OCI-LY3 (cell line): ENCODE results near the gene PIP5K1C.

Experiments used
- H2AFZ ChIP-seq: fragments of 200-600, 300-600 bp; shearing (Covaris generic); 2 replicates; pipeline ENCODE4 v1.6.0; 2014; ENCODE audit warnings: antibody characterized with exemption, low read depth, low read length
- H3K27ac ChIP-seq: fragments of 200-600, 300-600 bp; sonication (generic); 2 replicates; pipeline ENCODE4 v1.5.1; 2014; ENCODE audit warnings: mild to moderate bottlenecking, low read length, moderate library complexity, mixed read lengths
- H3K27me3 ChIP-seq: fragments of 200-600, 300-600 bp; sonication (generic); 2 replicates; pipeline ENCODE4 v1.6.1; 2014; ENCODE audit warnings: low read depth, low read length, mixed read lengths
- H3K36me3 ChIP-seq: fragments of 200-600, 300-600 bp; sonication (generic); replicated peaks from 2 replicates; pipeline ENCODE3; 2014; ENCODE audit warnings: low read depth, low read length, mixed read lengths
- H3K4me1 ChIP-seq: fragments of 300-600, 200-600 bp; sonication (generic); 2 replicates; pipeline ENCODE4 v1.6.1; 2014; ENCODE audit warnings: low read length, mixed read lengths
- H3K4me2 ChIP-seq: fragments of 200-600, 300-600 bp; sonication (generic); 2 replicates; pipeline ENCODE4 v1.6.1; 2014; ENCODE audit warnings: low read length, mixed read lengths
- H3K4me3 ChIP-seq: fragments of 300-600, 200-600 bp; sonication (generic); 2 replicates; pipeline ENCODE4 v1.5.1; 2014; ENCODE audit warnings: antibody characterized with exemption, mild to moderate bottlenecking, low read length, moderate library complexity
- H3K79me2 ChIP-seq: fragments of 300-600, 200-600 bp; shearing (Covaris generic); 2 replicates; pipeline ENCODE4 v1.6.1; 2014; ENCODE audit warnings: mild to moderate bottlenecking, low read length, mixed read lengths
- H3K9ac ChIP-seq: fragments of 300-600, 200-600 bp; shearing (Covaris generic); 2 replicates; pipeline ENCODE4 v1.6.0; 2014; ENCODE audit warnings: mild to moderate bottlenecking, low read length, moderate library complexity
- H3K9me3 ChIP-seq: fragments of 200-600, 300-600 bp; shearing (Covaris generic); 2 replicates; pipeline ENCODE4 v1.6.1; 2014; ENCODE audit warnings: low read length, mixed read lengths; ENCODE audit not compliant: insufficient read depth
- H4K20me1 ChIP-seq: fragments of 200-600, 300-600 bp; sonication (generic); 2 replicates; pipeline ENCODE4 v1.6.1; 2016; ENCODE audit warnings: low read length, mixed read lengths; ENCODE audit not compliant: insufficient read depth
- CTCF ChIP-seq: fragments of 200-600, 300-600 bp; sonication (generic); IDR thresholded peaks from 2 replicates; pipeline ENCODE4 v1.5.1; 2014; ENCODE audit warnings: antibody characterized with exemption, low read length, low read depth
- EZH2phosphoT487 ChIP-seq: fragments of 200-600 bp; shearing (Covaris generic); IDR thresholded peaks from 2 replicates; pipeline ENCODE4 v1.6.1; 2018; ENCODE audit warnings: antibody characterized with exemption, mixed run types, low read depth

PIP5K1C gene

GRCh38 chr19:3658870-3659745 lies 41.2 kb downstream of the PIP5K1C start:
- H3K27me3 ChIP-seq, result no peaks in the 10 kb centered on the region
- TF ChIP-seq EZH2phosphoT487, result no peak
- no peak for TF ChIP-seq CTCF
- H2AFZ ChIP-seq, result no peak overlapping the region
- H3K9me3 ChIP-seq, result no peaks in the 10 kb centered on the region
- peaks cover 66% of the 10 kb centered on the region for H3K36me3 ChIP-seq
- H3K79me2 ChIP-seq, result no peaks in the 10 kb centered on the region
- H4K20me1 ChIP-seq, result peaks cover 14% of the 10 kb centered on the region
- H3K4me3 ChIP-seq, result no peak overlapping the region
- H3K27ac ChIP-seq, result no peak overlapping the region
- H3K4me2 ChIP-seq, result no peak overlapping the region
- peaks cover 22% of the 10 kb centered on the region for H3K4me1 ChIP-seq
- H3K9ac ChIP-seq, result no peak overlapping the region

- no peak overlapping the region for H3K4me3 ChIP-seq
- H3K9me3 ChIP-seq, result no peaks in the 10 kb centered on the region
- H2AFZ ChIP-seq, result no peak overlapping the region
- H3K9ac ChIP-seq, result no peak overlapping the region
- TF ChIP-seq CTCF (no peak), EZH2phosphoT487 (no peak)
- no peak overlapping the region for H3K4me2 ChIP-seq
- H3K79me2 ChIP-seq, result no peaks in the 10 kb centered on the region
- peaks cover 22% of the 10 kb centered on the region for H3K4me1 ChIP-seq
- H3K36me3 ChIP-seq, result peaks cover 59% of the 10 kb centered on the region
- no peaks in the 10 kb centered on the region for H3K27me3 ChIP-seq
- H3K27ac ChIP-seq, result no peak overlapping the region
- peaks cover 14% of the 10 kb centered on the region for H4K20me1 ChIP-seq
These were observed 42.0 kb downstream of the PIP5K1C start for GRCh38 chr19:3658004-3658869.

GRCh38 chr19:3657395-3657769 lies 42.9 kb downstream of the PIP5K1C start:
- peaks cover 14% of the 10 kb centered on the region for H4K20me1 ChIP-seq
- no peak for TF ChIP-seq CTCF
- TF ChIP-seq EZH2phosphoT487, result no peak
- H3K27ac ChIP-seq, result no peak overlapping the region
- H3K4me2 ChIP-seq, result no peak overlapping the region
- H2AFZ ChIP-seq, result no peak overlapping the region
- no peaks in the 10 kb centered on the region for H3K27me3 ChIP-seq
- no peaks in the 10 kb centered on the region for H3K9me3 ChIP-seq
- no peak overlapping the region for H3K4me3 ChIP-seq
- H3K36me3 ChIP-seq, result peaks cover 63% of the 10 kb centered on the region
- no peak overlapping the region for H3K9ac ChIP-seq
- H3K79me2 ChIP-seq, result no peaks in the 10 kb centered on the region
- peaks cover 22% of the 10 kb centered on the region for H3K4me1 ChIP-seq

- Histone ChIP-seq H3K27me3 (no peaks in the 10 kb centered on the region), H3K4me2 (peak overlapping the region; percentile 31), H3K9me3 (no peaks in the 10 kb centered on the region), H3K4me3 (peak overlapping the region; percentile 1; the same call in 1 of the 2 replicates), H3K27ac (peak overlapping the region; percentile 53), H3K9ac (no peak overlapping the region), H3K79me2 (no peaks in the 10 kb centered on the region), H2AFZ (no peak overlapping the region), H4K20me1 (peaks cover 14% of the 10 kb centered on the region), H3K4me1 (peaks cover 22% of the 10 kb centered on the region), H3K36me3 (peaks cover 65% of the 10 kb centered on the region)
- TF ChIP-seq EZH2phosphoT487, result no peak
- no peak for TF ChIP-seq CTCF
These were observed 43.4 kb downstream of the PIP5K1C start for GRCh38 chr19:3656747-3657394.
